ENCODE data around the gene ZNF516.

The ZNF516 gene

DNA sequence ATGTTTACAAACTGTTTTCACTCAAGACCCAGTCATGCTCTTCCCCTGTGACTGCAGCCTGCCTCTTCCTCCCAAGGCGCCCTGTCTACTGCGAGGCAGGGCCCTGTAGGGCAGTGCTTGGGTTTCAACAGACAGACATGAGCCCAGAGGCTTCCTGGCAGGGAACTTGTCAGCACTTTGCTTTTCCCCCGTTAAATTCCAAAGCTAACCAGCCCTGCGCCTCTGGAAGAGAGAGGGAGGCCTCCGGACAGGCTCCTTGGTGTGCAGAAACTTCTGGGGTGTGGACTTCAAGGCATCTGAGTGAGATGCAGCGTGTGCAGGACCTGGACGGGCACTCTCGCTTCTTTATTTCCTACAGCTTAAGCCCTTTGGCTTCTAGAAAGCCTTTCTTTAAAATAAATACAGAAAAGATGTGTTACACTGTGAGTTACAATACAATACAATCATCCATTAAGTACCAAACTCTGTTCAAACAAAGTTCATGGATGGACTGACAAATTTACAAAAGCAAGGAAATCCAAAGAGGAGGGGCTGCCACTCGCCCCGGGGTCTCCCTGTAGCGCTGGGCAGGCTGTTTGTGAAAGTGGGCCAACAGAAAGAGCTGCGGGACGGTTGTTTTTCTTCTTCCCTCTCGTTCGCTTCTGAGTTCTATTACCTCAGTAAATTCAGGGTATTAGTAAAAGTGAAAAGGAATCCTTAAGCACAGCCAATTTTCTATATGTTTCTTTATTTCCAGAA, 8.8 kb upstream of the ZNF516 start:
- TF ChIP-seq FOXP2 (optimal IDR thresholded peaks at IDR 0.05; ENCODE audit: borderline replicate concordance, extremely low read depth, extremely low read length, insufficient read depth) (no peak), POLR2AphosphoS5 (IDR thresholded peaks at IDR 0.05; ENCODE audit: low read depth, low read length) (no peak), SIN3A (IDR thresholded peaks at IDR 0.05; ENCODE audit: borderline replicate concordance, insufficient read depth, low read length) (no peak), TAF1 (IDR thresholded peaks at IDR 0.05; ENCODE audit: borderline replicate concordance, insufficient read depth, low read length) (no peak)
- TF ChIP-seq, protein P1, sequence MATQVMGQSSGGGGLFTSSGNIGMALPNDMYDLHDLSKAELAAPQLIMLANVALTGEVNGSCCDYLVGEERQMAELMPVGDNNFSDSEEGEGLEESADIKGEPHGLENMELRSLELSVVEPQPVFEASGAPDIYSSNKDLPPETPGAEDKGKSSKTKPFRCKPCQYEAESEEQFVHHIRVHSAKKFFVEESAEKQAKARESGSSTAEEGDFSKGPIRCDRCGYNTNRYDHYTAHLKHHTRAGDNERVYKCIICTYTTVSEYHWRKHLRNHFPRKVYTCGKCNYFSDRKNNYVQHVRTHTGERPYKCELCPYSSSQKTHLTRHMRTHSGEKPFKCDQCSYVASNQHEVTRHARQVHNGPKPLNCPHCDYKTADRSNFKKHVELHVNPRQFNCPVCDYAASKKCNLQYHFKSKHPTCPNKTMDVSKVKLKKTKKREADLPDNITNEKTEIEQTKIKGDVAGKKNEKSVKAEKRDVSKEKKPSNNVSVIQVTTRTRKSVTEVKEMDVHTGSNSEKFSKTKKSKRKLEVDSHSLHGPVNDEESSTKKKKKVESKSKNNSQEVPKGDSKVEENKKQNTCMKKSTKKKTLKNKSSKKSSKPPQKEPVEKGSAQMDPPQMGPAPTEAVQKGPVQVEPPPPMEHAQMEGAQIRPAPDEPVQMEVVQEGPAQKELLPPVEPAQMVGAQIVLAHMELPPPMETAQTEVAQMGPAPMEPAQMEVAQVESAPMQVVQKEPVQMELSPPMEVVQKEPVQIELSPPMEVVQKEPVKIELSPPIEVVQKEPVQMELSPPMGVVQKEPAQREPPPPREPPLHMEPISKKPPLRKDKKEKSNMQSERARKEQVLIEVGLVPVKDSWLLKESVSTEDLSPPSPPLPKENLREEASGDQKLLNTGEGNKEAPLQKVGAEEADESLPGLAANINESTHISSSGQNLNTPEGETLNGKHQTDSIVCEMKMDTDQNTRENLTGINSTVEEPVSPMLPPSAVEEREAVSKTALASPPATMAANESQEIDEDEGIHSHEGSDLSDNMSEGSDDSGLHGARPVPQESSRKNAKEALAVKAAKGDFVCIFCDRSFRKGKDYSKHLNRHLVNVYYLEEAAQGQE (IDR thresholded peaks at IDR 0.05; ENCODE audit: insufficient read depth in 1 of 2, low read depth in 2 of 2, low read length in 2 of 2), result no peak

DNA sequence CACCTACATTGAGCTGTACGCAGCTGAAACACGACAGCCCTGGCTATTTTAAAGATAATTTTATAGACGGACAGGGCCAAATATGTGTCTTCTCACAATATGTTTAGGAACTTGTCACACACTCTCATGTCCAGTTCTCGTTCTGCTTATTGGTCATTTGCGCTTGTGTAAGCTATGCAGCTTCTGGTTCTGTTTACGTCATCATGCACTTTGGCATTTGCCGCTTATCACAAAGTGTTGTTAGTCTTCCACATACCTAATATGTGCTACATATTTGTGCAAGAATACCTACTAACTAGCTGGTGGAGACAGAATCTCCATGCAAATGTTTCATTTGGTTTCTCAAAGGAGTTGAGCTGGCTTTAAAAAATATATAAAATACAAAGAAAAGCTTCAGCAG, 7.5 kb upstream of the ZNF516 start:
- TF ChIP-seq SIN3A (IDR thresholded peaks at IDR 0.05; ENCODE audit: borderline replicate concordance, insufficient read depth, low read length) (no peak), TAF1 (IDR thresholded peaks at IDR 0.05; ENCODE audit: borderline replicate concordance, insufficient read depth, low read length) (no peak), FOXP2 (optimal IDR thresholded peaks at IDR 0.05; ENCODE audit: borderline replicate concordance, extremely low read depth, extremely low read length, insufficient read depth) (no peak), POLR2AphosphoS5 (IDR thresholded peaks at IDR 0.05; ENCODE audit: low read depth, low read length) (no peak)
- TF ChIP-seq, protein P1 (IDR thresholded peaks at IDR 0.05; ENCODE audit: insufficient read depth in 1 of 2, low read depth in 2 of 2, low read length in 2 of 2), result no peak

DNA sequence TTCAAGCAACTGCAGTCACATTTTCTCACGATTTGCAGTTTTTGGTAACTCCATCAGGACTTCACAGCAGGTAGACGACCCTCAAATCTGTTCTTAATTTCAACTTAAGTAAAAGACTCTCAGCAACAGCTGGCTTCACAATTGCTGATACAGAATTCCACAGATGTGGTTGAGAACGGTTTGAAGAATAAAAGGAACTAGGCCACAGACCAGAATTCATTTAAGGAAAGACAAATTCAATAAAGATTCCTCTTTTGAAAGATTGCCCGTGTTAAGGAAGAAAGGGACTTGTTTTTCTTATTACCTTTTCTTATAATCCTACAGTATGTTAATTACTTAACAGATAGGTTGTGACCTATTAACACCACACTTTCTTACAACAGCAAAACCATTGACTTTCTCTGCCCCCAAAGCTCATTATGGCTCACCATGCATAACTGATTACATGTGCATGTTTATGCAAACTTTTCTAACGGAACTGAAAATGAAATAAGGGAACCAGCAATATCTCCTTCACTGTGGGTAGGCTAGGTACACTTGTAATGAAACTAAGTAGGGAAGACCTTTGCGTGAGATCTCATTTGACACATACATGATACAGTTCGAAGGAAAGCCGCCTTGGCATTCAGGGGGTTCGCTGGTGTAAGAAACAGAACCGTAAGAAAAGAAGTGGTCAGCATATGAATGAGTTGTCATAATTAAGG, 4.7 kb upstream of the ZNF516 start:
- no peak for TF ChIP-seq SIN3A (IDR thresholded peaks at IDR 0.05; ENCODE audit: borderline replicate concordance, insufficient read depth, low read length)
- TF ChIP-seq, protein P1 (IDR thresholded peaks at IDR 0.05; ENCODE audit: insufficient read depth in 1 of 2, low read depth in 2 of 2, low read length in 2 of 2), result no peak
- no peak for TF ChIP-seq FOXP2 (optimal IDR thresholded peaks at IDR 0.05; ENCODE audit: borderline replicate concordance, extremely low read depth, extremely low read length, insufficient read depth)
- no peak for TF ChIP-seq POLR2AphosphoS5 (IDR thresholded peaks at IDR 0.05; ENCODE audit: low read depth, low read length)
- TF ChIP-seq TAF1 (IDR thresholded peaks at IDR 0.05; ENCODE audit: borderline replicate concordance, insufficient read depth, low read length), result no peak

DNA sequence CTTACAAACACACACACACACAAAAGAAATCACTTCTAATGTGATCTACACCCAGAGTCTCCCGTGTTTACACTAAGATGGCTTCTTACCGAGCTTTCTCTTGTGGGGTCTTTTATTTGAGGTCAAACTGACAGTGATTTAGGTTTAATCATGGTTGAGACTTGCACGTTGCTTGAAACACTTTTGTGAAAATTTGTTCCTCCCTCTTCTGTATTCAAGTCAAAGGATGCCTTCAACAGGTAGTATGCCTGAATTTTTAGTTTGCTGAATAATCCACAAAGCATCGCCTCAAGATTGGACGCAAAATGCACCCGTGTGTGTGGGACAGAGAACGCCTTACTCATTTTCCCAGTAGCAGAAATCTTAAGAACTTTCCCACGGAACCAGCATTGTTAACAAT, 4.0 kb upstream of the ZNF516 start:
- TF ChIP-seq POLR2AphosphoS5 (IDR thresholded peaks at IDR 0.05; ENCODE audit: low read depth, low read length), result no peak
- TF ChIP-seq, protein P1 (IDR thresholded peaks at IDR 0.05; ENCODE audit: insufficient read depth in 1 of 2, low read depth in 2 of 2, low read length in 2 of 2), result no peak
- no peak for TF ChIP-seq TAF1 (IDR thresholded peaks at IDR 0.05; ENCODE audit: borderline replicate concordance, insufficient read depth, low read length)
- TF ChIP-seq FOXP2 (optimal IDR thresholded peaks at IDR 0.05; ENCODE audit: borderline replicate concordance, extremely low read depth, extremely low read length, insufficient read depth), result no peak
- TF ChIP-seq SIN3A (IDR thresholded peaks at IDR 0.05; ENCODE audit: borderline replicate concordance, insufficient read depth, low read length), result no peak
